ENCODE data around the gene LLCFC1. TPM values are rescaled to one million over a fixed set of nuclear protein-coding genes. Genes with fewer than 3 reads are reported as not detected.

Gene LLCFC1
- total RNA-seq, 1 experiment from 2014 or later, result not detected

GRCh38 chr7:142950235-142950634 is 11.0 kb downstream of the LLCFC1 start:
- ATAC-seq (no peak), DNase-seq (no peak)
- H2AFZ ChIP-seq (ENCODE audit: low read length), result no peak overlapping the region
- intact Hi-C loops (cut with micrococcal nuclease), result no loop called here
- H3K27ac ChIP-seq (ENCODE audit: low read length), result no peak overlapping the region
- no peaks in the 10 kb centered on the region for H3K36me3 ChIP-seq (ENCODE audit: low read depth, low read length)
- no peaks in the 10 kb centered on the region for H3K9me2 ChIP-seq (replicated peaks; ENCODE audit: low read length)
- H3K4me1 ChIP-seq (ENCODE audit: insufficient read depth, low read length), result no peaks in the 10 kb centered on the region
- no peaks in the 10 kb centered on the region for H3K79me2 ChIP-seq (ENCODE audit: low read length)
- no peaks in the 10 kb centered on the region for H3F3A ChIP-seq (ENCODE audit: low read length, unreplicated experiment)
- H4K20me1 ChIP-seq (ENCODE audit: low read length), result no peaks in the 10 kb centered on the region
- no peak overlapping the region for H3K4me2 ChIP-seq (ENCODE audit: low read length)
- POLR2A ChIA-PET (ENCODE audit: unreplicated experiment), result no interaction called here
- H3K9ac ChIP-seq (ENCODE audit: low read length), result no peak overlapping the region
- no peak overlapping the region for H3K4me3 ChIP-seq (ENCODE audit: low read length)
- no TSS peak for BruUV-seq (replicated peaks)
- CTCF ChIA-PET, result no interaction called here
- peaks cover 82% of the 10 kb centered on the region for H3K27me3 ChIP-seq (ENCODE audit: low read length)
- no peaks in the 10 kb centered on the region for H3K9me3 ChIP-seq (ENCODE audit: low read length)
- TF ChIP-seq EZH2phosphoT487 (IDR thresholded peaks at IDR 0.05; ENCODE audit: borderline replicate concordance, low read length) (no peak), EZH2 (IDR thresholded peaks at IDR 0.05; ENCODE audit: low read length, unreplicated experiment) (no peak)
- TF ChIP-seq, protein P1, sequence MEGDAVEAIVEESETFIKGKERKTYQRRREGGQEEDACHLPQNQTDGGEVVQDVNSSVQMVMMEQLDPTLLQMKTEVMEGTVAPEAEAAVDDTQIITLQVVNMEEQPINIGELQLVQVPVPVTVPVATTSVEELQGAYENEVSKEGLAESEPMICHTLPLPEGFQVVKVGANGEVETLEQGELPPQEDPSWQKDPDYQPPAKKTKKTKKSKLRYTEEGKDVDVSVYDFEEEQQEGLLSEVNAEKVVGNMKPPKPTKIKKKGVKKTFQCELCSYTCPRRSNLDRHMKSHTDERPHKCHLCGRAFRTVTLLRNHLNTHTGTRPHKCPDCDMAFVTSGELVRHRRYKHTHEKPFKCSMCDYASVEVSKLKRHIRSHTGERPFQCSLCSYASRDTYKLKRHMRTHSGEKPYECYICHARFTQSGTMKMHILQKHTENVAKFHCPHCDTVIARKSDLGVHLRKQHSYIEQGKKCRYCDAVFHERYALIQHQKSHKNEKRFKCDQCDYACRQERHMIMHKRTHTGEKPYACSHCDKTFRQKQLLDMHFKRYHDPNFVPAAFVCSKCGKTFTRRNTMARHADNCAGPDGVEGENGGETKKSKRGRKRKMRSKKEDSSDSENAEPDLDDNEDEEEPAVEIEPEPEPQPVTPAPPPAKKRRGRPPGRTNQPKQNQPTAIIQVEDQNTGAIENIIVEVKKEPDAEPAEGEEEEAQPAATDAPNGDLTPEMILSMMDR (conservative IDR thresholded peaks at IDR 0.05; ENCODE audit: low read depth, low read length), result no peak

- Histone ChIP-seq H3K4me3 (ENCODE audit: low read length) (no peak overlapping the region), H3K27ac (ENCODE audit: low read length) (no peak overlapping the region), H3K36me3 (ENCODE audit: low read depth, low read length) (no peaks in the 10 kb centered on the region), H3K79me2 (ENCODE audit: low read length) (no peaks in the 10 kb centered on the region), H3F3A (ENCODE audit: low read length, unreplicated experiment) (no peaks in the 10 kb centered on the region), H3K4me1 (ENCODE audit: insufficient read depth, low read length) (peaks cover 24% of the 10 kb centered on the region), H3K9me2 (replicated peaks; ENCODE audit: low read length) (no peaks in the 10 kb centered on the region), H2AFZ (ENCODE audit: low read length) (no peak overlapping the region), H3K27me3 (ENCODE audit: low read length) (peaks cover 50% of the 10 kb centered on the region), H4K20me1 (ENCODE audit: low read length) (no peaks in the 10 kb centered on the region), H3K4me2 (ENCODE audit: low read length) (no peak overlapping the region), H3K9me3 (ENCODE audit: low read length) (no peaks in the 10 kb centered on the region), H3K9ac (ENCODE audit: low read length) (no peak overlapping the region)
- no peak for TF ChIP-seq EZH2phosphoT487 (IDR thresholded peaks at IDR 0.05; ENCODE audit: borderline replicate concordance, low read length)
- TF ChIP-seq, protein P1 (conservative IDR thresholded peaks at IDR 0.05; ENCODE audit: low read depth, low read length), result no peak
- TF ChIP-seq EZH2 (IDR thresholded peaks at IDR 0.05; ENCODE audit: low read length, unreplicated experiment), result no peak
- intact Hi-C loops (cut with micrococcal nuclease), result no loop called here
- ATAC-seq (no peak), DNase-seq (no peak)
- ChIA-PET CTCF (no interaction called here), POLR2A (ENCODE audit: unreplicated experiment) (no interaction called here)
- BruUV-seq (replicated peaks), result no TSS peak
These were observed 15.5 kb downstream of the LLCFC1 start for GRCh38 chr7:142954680-142955268.

GRCh38 chr7:142956951-142957623 is 17.8 kb downstream of the LLCFC1 start:
- Histone ChIP-seq H4K20me1 (ENCODE audit: low read length) (no peaks in the 10 kb centered on the region), H3K27ac (ENCODE audit: low read length) (peak overlapping the region; percentile 53), H3K79me2 (ENCODE audit: low read length) (no peaks in the 10 kb centered on the region), H3K36me3 (ENCODE audit: low read depth, low read length) (no peaks in the 10 kb centered on the region), H3K9ac (ENCODE audit: low read length) (no peak overlapping the region), H3F3A (ENCODE audit: low read length, unreplicated experiment) (no peaks in the 10 kb centered on the region), H3K4me3 (ENCODE audit: low read length) (peak overlapping the region; percentile 36; the same call in 1 of the 2 replicates), H3K4me1 (ENCODE audit: insufficient read depth, low read length) (peaks cover 24% of the 10 kb centered on the region), H3K4me2 (ENCODE audit: low read length) (peak overlapping the region; percentile 69), H3K27me3 (ENCODE audit: low read length) (peaks cover 39% of the 10 kb centered on the region), H3K9me3 (ENCODE audit: low read length) (no peaks in the 10 kb centered on the region), H2AFZ (ENCODE audit: low read length) (peak overlapping the region; percentile 60; the same call in 1 of the 2 replicates), H3K9me2 (replicated peaks; ENCODE audit: low read length) (no peaks in the 10 kb centered on the region)
- no TSS peak for BruUV-seq (replicated peaks)
- ChIA-PET CTCF (no interaction called here), POLR2A (ENCODE audit: unreplicated experiment) (no interaction called here)
- ATAC-seq (peak; percentile 67), DNase-seq (peak; percentile 66)
- intact Hi-C loops (cut with micrococcal nuclease), result no loop called here
- TF ChIP-seq EZH2 (IDR thresholded peaks at IDR 0.05; ENCODE audit: low read length, unreplicated experiment), result no peak
- TF ChIP-seq, protein P1 (conservative IDR thresholded peaks at IDR 0.05; ENCODE audit: low read depth, low read length), result no peak
- TF ChIP-seq EZH2phosphoT487 (IDR thresholded peaks at IDR 0.05; ENCODE audit: borderline replicate concordance, low read length), result no peak

All from PC-3 (cell line).